GM18499 (cell line): ENCODE measurements around the gene LEFTY2.
"Not testable (repeated sequence)": the region's sequence is repeated elsewhere in the genome, so short reads cannot be mapped to it uniquely, and the experiment has no call there.

ENCODE experiments used
- ATAC-seq: cut with Tn5 transposase; IDR thresholded peaks from one replicate; pipeline ENCODE4 v1.9.1; 2021; ENCODE audit warnings: moderate number of reproducible peaks; ENCODE audit not compliant: insufficient read depth, unreplicated experiment

The LEFTY2 gene

DNA sequence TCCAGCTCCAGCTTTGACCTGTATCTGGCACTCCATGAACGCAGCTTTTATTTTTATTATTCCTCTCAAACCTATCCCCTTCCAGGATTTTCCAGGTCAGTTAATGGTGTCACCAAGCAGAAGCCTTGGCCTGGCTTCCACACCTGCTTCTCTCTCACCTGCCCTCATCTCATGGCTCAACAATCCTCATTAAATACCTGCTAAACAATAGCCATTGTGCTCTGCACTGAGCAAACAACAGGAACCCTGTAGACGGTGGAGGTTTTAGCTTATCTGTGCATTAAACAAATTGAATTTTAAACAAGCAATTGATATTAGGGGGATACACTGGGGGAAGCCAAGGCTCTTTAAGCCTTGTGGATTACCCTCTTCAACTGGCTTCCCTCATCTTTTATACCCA, 32.2 kb downstream of the LEFTY2 start:
- no peak for ATAC-seq

DNA sequence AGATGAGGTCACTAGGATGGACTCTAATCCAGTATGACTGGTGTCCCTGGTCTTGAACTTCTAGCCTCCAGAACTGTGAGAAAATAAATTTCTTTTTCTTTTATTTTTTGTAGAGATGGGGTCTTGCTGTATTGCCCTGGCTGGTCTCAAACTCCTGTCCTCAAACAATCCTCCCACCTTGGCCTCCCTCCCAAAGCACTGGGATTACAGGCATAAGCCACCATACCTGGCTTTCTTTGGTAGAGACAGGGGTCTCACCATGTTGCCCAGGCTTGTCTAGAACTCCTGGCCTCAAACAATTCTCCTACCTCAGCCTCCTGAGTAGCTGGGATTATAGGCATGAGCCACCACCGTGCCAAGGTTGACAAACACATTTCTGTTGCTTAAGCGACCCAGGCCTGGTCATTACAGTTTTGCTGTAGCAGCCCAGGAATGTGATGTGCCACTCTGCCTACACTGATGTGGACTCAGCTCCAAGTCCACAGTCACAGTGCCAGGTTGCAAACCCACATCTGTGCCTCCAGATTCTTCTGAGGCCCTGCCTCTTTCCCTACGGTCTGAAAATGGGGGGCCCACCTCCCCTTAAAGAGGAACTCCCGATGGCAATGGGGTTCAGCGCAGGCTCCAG, 32.9 kb downstream of the LEFTY2 start:
- ATAC-seq: no peak

GRCh38 chr1:225907341-225907740, 33.7 kb downstream of the LEFTY2 start:
- no peak for ATAC-seq

DNA sequence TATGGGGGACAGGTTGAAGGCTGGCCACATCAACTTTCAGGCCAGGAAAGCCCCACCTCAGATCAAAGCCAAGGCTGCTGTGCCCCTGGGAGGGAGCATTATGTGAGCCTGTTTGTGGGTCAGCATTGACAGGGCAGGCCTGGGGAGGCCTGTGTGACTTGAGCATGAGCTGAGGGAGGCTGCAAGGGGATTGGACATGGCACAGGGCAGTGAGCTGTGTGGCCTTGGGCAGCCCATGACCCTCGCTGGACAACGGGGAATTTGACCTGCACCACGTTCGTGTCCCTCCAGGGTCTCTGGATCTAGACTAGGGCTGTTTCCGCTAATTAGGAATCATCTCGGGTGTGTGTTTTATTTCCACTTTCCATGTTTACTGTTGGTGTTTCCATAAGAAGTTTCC, 34.6 kb downstream of the LEFTY2 start:
- no peak for ATAC-seq

- ATAC-seq: no peak
Observed at GRCh38 chr1:225903623-225904022, 37.4 kb downstream of the LEFTY2 start.

DNA sequence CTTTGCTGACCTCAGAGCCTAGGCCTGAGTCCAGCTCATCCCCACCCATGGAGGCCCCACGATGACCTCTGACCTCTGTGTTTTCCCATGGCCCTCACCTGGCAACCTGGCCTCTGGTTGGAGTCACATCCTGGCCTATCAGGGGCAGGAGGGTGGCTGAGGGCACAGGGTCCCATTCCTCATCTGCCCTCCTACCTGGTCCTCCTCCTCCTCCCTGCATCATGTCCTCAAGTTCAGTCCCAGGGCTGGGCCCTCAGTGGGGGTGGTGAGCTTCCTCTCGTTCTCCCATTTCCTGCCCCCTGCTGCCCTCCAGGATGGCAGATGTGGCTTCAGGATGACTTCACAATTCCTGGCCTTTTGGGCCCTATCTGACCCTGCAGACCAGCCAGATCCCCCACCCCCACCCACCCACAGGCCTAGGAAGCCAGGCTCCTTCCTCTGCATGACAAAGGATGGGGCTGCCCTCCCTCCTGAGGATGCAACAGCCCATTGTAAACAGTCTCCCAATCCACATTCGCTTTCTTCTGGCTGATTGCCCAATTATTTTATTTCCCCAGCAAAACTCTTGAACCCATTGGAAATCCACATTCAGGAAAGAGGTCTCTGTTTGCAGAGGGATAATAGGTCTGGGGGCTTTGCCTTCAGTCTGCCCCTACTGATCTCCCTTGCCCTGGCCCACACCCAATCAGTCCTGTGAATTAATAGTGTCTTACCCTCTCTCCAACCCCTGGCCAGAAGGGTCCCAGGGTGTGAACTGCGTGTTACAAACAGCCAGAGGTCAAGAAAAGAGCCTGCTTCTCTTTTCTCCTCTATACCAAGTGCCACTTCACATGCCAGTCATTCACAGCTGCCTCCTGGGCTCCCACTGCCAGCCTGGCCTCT, 41.7 kb downstream of the LEFTY2 start:
- ATAC-seq: no peak

GRCh38 chr1:225897595-225898514, 43.2 kb downstream of the LEFTY2 start:
- no peak for ATAC-seq

GRCh38 chr1:225896937-225897549, 44.0 kb downstream of the LEFTY2 start:
- peak; percentile 100 for ATAC-seq

DNA sequence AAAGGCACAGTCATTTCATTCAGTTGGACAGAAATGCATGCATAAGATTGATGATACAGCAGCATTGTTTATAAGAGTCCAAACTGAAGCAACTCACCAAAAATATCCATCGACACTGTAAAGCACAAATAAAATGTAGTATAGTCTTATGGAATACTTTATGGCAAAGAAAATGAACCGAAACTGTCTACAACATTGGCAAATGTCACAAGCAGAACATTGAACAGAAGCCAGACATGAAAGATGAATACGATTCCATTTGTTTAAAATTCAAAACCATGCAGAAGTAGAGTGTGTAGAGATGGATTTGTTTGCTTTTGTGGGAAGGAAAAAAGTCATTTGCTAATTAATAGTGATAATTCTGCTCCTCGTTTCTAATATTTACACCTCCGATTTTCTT, 44.5 kb downstream of the LEFTY2 start:
- ATAC-seq: no peak

DNA sequence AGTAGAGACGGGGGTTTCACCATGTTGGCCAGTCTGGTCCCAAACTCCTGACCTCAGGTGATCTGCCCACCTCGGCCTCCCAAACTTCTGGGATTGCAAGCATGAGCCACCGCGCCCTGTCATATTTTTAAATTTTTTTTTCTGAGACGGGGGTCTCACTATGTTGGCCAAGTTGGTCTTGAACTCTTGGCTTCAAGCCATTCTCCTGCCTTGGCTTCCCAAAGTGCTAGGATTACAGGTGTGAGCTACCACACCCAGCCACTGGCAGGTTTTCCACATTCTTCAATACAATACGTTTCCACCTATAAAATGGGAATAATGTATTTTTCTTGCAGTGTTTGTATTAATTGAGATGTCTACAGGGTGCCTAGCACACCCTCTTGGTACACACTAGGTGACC, 48.7 kb downstream of the LEFTY2 start:
- ATAC-seq: no peak

DNA sequence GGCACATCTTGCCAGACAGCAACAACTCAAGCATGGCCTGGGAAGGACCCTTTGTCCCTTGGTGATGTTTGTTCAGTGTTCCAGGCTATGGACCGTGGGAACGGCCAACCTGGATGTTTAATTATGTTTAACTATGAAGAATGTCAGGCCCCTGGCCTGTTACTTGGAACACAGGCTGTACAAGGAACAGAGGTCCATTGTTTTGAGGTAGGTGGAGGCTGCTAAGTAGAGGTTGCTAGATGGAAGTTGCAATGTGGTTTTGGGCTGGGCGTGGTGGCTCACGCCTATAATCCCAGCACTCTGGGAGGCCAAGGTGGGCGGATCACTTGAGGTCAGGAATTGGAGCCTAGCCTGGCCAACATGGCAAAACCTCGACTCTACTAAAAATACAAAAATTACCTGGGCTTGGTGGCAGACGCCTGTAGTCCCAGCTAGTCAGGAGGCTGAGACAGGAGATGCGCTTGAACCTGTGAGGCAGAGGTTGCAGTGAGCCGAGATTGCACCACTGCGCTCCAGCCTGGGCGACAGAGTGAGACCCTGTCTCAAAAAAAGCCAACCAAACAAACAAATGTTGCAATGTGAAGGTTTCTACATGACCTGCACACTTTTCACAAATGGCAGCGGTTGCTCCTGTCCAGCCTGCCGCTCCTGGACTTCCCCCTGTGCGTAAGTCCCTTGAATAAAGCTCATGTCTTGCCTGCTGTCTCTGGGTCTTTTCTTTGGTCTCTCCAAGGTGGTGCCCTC, 49.6 kb downstream of the LEFTY2 start:
- ATAC-seq: no peak

DNA sequence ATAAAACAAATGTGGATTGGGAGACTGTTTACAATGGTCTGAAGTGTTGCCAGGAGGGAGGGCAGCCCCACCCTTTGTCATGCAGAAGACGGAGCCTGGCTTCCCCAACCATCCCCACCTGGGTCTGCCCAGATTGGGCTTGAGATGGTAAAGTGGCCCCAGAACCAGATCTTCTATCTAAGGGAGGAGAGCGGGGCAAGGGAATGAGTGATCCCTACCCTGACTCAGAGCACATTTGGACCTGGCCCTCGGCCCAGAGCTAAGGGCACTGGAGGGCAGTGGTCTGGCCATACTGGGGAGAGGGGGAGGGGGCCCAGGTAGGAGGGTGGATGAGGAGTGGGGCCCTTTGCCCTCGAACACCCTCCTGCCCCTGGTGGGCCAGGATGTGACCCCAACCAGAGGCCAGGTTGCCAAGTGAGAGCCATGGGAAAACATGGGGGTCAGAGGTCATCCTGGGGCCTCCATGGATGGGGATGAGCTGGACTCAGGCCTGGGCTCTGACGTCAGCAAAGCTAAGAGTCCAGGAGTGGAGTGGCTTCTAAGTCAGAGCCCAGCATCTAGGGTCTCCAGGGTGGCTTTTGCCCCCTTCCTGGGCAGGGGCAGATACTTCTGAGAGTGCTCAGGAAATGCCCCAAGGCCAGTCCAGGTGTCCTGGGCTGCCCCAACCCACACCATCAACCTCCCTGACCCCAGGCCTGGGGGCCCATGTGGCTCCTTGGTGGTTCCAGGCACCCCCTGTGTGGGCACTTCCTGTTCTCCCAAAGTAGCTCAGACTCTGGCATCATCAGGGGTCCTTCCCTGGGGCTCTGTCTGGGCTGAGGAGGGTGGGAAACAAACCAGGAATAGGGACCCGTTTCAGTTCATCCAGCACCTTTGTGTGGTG, 50.4 kb downstream of the LEFTY2 start:
- ATAC-seq: no peak

DNA sequence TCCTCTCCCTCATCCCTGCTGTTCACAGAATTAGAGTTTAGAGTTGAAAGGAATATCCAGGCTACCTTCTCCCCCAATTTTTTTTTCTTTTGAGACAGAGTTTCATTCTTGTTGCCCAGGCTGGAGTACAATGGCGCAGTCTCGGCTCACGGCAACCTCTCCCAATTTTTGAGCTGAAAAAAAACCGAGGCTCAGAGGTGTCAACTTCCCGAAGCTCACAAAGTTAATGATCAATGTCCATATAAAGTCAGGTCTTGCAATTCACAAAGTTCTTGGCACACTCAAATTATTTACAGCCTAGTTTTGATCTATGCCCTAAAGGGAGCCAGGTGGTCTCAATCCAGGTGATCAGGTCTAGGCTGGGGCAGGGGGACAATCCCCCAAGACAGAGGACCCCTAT, 51.3 kb downstream of the LEFTY2 start:
- no peak for ATAC-seq

DNA sequence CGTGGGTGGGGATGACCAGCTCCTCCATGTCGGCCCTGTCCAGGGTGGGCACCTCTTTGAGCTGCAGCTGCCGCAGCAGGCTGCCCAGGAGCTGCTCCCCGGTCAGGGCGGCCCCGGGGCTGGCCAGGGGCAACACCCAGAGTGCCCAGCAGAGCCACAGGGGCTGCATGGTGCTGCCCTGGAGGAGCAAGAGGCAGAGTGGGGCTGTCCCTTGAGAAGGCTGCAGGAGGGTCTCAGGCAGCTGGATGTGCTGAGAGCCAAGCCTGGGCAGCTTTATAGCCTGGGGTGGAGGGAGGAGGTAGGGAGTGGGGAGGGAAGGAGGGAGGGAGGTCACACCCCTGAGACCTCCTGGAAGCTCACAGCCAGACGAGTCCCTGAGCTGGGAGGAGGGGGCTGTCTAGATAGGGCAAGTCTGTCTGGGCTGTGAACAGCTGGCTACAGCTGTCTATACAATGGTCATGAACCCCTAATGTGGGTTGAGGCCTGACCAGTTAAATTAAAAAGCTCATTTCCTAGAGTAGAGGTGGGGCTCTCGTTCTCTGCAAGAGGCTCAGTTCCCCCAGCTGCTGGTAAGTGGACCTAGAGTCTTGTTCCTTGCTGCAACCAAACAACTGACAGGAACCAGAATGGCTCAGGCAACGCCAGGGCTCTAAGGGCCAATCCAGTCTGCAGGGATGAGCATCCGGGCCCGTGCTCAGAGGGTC, 52.0 kb downstream of the LEFTY2 start, which contains the start of gene LEFTY1:
TSS of gene LEFTY1 (minus strand) at position 249 of the 704 bp plus-strand sequence. CDS start at position 169, 80 bp downstream.
- no peak for ATAC-seq

DNA sequence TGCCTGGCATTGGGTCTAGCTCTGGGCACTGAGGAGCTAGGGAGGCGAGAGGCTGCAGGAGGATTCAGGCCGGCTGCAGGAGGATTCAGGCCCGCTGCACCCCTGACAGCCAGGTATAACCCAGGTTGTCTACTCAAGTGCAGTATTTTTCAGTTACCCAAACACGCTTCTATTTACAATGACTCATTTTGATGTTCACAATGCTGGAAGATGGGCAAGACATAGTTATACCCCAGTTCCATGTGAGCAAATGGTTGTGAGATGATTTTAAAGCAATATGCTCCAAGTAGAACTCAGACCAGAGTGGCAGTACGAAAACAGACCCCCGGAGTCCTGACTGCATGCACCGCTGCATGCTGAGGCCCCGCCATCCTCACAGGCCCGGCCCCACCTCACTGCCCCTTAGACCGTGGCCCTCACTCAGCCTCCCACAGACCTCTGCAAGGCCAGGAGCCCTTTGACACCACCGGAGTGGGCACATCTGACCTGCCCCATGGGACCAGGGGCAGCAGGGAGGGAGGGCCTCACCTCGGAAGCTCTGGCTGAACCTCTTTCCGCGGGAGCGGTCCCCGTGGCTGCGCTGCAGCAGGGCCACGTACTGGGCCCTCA, 52.6 kb downstream of the LEFTY2 start:
- no peak for ATAC-seq

GRCh38 chr1:225887554-225888288, 53.3 kb downstream of the LEFTY2 start:
- not testable (repeated sequence) for ATAC-seq

DNA sequence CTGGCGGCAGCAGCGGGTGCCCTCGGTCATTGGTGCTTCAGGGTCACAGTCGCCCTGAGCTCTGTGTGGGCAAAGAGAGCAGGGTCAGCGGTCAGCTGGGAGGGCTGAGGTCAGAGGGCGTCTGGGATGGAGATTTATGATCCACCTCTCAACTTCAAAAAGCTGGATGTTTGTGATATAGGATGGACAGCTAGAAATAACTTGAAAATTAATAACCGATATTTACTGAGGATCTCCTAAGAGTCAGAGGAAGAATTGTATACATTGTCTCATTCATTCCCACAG, 54.0 kb downstream of the LEFTY2 start:
- ATAC-seq: no peak
